ENCODE results near the gene HSPA6.
A peak's percentile ranks its signal among the peaks of the same experiment; 100 is the strongest.
"Not testable (repeated sequence)": the region's sequence is repeated elsewhere in the genome, so short reads cannot be mapped to it uniquely, and the experiment has no call there.

The HSPA6 gene

DNA sequence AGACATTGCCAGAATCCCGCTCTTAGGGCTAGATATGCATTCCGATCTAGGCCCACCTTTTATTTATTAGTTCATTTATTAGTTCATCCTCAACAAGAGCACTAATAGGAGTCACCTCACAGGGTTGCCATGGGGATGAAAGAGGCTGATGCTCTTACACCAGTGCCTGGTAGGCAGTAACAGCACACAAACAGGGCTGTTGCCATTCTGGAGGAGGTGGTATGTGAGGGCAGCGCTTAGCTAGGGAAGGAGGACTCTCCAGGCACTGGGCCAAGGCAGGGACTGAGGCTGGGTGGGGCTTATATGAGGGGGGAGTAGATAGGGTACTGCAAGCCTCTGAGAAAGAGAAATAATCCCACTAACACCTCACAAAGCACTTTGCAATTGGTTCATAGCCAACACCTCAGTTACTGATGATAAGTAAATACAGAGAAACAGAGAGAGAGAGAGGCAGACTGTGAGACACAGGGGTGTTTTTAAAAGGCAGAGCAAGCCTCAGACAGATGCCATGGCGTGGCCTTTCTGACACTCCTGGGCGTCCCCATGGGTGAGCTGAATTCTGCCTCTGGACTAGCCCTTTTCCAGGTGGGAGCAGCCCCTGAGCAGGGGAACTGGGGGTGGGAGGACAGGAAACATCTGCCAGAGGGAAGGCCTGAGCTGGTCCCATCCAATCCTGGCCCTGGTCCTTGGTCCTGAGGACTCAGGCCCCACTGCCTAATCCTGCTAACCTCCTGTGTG is 13.2 kb upstream of the HSPA6 start:
- TF ChIP-seq, protein P1, sequence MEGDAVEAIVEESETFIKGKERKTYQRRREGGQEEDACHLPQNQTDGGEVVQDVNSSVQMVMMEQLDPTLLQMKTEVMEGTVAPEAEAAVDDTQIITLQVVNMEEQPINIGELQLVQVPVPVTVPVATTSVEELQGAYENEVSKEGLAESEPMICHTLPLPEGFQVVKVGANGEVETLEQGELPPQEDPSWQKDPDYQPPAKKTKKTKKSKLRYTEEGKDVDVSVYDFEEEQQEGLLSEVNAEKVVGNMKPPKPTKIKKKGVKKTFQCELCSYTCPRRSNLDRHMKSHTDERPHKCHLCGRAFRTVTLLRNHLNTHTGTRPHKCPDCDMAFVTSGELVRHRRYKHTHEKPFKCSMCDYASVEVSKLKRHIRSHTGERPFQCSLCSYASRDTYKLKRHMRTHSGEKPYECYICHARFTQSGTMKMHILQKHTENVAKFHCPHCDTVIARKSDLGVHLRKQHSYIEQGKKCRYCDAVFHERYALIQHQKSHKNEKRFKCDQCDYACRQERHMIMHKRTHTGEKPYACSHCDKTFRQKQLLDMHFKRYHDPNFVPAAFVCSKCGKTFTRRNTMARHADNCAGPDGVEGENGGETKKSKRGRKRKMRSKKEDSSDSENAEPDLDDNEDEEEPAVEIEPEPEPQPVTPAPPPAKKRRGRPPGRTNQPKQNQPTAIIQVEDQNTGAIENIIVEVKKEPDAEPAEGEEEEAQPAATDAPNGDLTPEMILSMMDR (IDR thresholded peaks at IDR 0.05; ENCODE audit: borderline replicate concordance, extremely low read depth, low read length, poor library complexity, severe bottlenecking), result no peak
- TF ChIP-seq EZH2 (IDR thresholded peaks at IDR 0.05; ENCODE audit: borderline replicate concordance, low read depth, low read length, severe bottlenecking), result no peak
- Histone ChIP-seq H3K27ac (ENCODE audit: low read length) (no peak overlapping the region), H3K4me3 (ENCODE audit: low read depth in 1 of 2, low read length in 2 of 2) (no peak overlapping the region), H3K27me3 (ENCODE audit: insufficient read depth, low read length, poor library complexity) (no peaks in the 10 kb centered on the region), H3K4me2 (ENCODE audit: insufficient read depth, low read length) (no peak overlapping the region), H4K20me1 (ENCODE audit: insufficient read depth, low read length) (no peaks in the 10 kb centered on the region), H3K9ac (ENCODE audit: low read depth, low read length) (no peak overlapping the region), H3K9me3 (ENCODE audit: insufficient read depth, low read length, severe bottlenecking) (no peaks in the 10 kb centered on the region), H3K79me2 (ENCODE audit: insufficient read depth, low read length) (no peaks in the 10 kb centered on the region), H2AFZ (ENCODE audit: low read depth, low read length) (no peak overlapping the region), H3K4me1 (ENCODE audit: insufficient read depth, low read length) (no peaks in the 10 kb centered on the region), H3K36me3 (ENCODE audit: insufficient read depth, low read length) (no peaks in the 10 kb centered on the region)
- ATAC-seq (ENCODE audit: insufficient read depth, low read depth) (no peak), DNase-seq (no peak)

DNA sequence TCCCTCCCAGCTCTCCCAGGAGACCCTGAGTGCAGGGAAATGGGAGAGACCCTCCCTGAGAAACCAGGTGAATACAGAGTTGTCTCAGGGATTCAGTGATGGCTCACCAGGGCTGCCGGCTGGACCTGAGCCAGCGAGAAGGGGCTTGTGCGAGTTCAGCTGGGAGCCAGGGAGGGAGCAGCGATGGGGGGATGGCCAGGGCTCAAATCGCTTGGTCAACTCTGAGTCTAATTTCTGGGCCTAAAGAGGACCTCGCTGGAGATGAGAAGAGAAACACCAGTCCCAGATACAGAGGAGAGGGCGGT is 12.6 kb upstream of the HSPA6 start:
- Histone ChIP-seq H2AFZ (ENCODE audit: low read depth, low read length) (no peak overlapping the region), H3K9me3 (ENCODE audit: insufficient read depth, low read length, severe bottlenecking) (no peaks in the 10 kb centered on the region), H3K36me3 (ENCODE audit: insufficient read depth, low read length) (no peaks in the 10 kb centered on the region), H3K4me2 (ENCODE audit: insufficient read depth, low read length) (no peak overlapping the region), H4K20me1 (ENCODE audit: insufficient read depth, low read length) (no peaks in the 10 kb centered on the region), H3K4me3 (ENCODE audit: low read depth in 1 of 2, low read length in 2 of 2) (no peak overlapping the region), H3K27ac (ENCODE audit: low read length) (no peak overlapping the region), H3K4me1 (ENCODE audit: insufficient read depth, low read length) (no peaks in the 10 kb centered on the region), H3K9ac (ENCODE audit: low read depth, low read length) (no peak overlapping the region), H3K79me2 (ENCODE audit: insufficient read depth, low read length) (no peaks in the 10 kb centered on the region), H3K27me3 (ENCODE audit: insufficient read depth, low read length, poor library complexity) (no peaks in the 10 kb centered on the region)
- ATAC-seq (ENCODE audit: insufficient read depth, low read depth), result no peak
- no peak for DNase-seq
- no peak for TF ChIP-seq EZH2 (IDR thresholded peaks at IDR 0.05; ENCODE audit: borderline replicate concordance, low read depth, low read length, severe bottlenecking)
- TF ChIP-seq, protein P1 (IDR thresholded peaks at IDR 0.05; ENCODE audit: borderline replicate concordance, extremely low read depth, low read length, poor library complexity, severe bottlenecking), result no peak

DNA sequence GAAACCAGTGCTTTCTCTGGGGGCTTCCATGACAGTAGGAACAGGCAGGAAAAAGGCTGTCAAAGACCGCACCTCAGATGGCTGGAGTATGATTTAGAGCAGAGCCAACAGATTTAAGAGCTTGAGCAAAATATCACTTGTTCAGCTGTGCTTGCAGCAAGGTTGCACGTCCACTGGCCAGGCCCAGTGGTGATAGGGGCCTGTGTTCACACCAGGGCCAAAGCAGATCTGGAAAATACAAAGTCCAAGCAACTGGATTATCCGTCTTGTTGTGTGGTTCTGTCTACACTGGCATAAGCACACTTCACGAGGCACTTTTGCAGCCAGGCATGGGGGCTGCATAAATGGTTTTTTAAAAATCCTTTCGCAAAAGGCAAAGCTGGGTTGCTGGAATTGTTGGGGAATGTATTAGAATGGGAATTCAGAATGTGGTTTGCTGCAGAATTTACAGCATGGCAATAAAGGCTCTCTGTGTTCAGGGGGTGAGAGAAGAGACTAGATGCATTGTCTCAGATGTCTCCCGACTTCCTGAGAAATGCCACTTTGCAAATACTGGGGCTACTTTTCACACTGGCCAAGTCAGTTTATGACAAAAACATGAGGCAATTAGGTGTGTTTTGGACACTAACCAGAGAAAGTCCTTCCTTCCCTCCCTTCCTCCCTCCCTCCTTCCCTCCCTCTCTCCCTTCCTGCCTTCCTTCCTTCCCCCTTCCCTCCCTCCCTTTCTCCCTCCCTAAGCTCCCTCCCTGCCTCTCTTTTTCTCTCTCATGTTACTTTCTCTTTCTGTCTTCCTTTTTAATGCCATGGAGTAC is 11.5 kb upstream of the HSPA6 start:
- not testable (repeated sequence) for ATAC-seq (ENCODE audit: insufficient read depth, low read depth); H4K20me1 ChIP-seq (ENCODE audit: insufficient read depth, low read length); H2AFZ ChIP-seq (ENCODE audit: low read depth, low read length); H3K4me1 ChIP-seq (ENCODE audit: insufficient read depth, low read length); H3K4me2 ChIP-seq (ENCODE audit: insufficient read depth, low read length); H3K9me3 ChIP-seq (ENCODE audit: insufficient read depth, low read length, severe bottlenecking); H3K79me2 ChIP-seq (ENCODE audit: insufficient read depth, low read length); DNase-seq; H3K27me3 ChIP-seq (ENCODE audit: insufficient read depth, low read length, poor library complexity); H3K9ac ChIP-seq (ENCODE audit: low read depth, low read length); H3K36me3 ChIP-seq (ENCODE audit: insufficient read depth, low read length); H3K27ac ChIP-seq (ENCODE audit: low read length); H3K4me3 ChIP-seq (ENCODE audit: low read depth in 1 of 2, low read length in 2 of 2)

DNA sequence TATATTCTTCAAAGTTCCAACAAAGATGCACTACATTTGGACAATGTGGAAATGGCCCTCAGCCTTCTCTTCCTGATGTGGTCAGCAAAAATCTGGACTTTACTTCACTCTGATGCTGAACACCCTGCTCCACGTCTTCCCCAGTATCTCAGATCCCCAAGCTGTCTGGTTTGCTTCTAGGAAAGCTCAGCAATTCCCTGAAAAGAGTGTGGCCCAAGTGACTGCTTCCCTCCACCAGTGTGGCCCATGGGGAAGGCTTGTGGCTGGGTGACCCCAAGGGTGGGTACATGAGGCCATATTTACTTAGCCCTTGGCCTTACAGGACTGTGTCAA is 10.9 kb upstream of the HSPA6 start:
- not testable (repeated sequence) for H3K9ac ChIP-seq (ENCODE audit: low read depth, low read length); H3K4me2 ChIP-seq (ENCODE audit: insufficient read depth, low read length); H3K4me3 ChIP-seq (ENCODE audit: low read depth in 1 of 2, low read length in 2 of 2); DNase-seq; H2AFZ ChIP-seq (ENCODE audit: low read depth, low read length); H3K36me3 ChIP-seq (ENCODE audit: insufficient read depth, low read length); H4K20me1 ChIP-seq (ENCODE audit: insufficient read depth, low read length); H3K27ac ChIP-seq (ENCODE audit: low read length); ATAC-seq (ENCODE audit: insufficient read depth, low read depth); H3K27me3 ChIP-seq (ENCODE audit: insufficient read depth, low read length, poor library complexity); H3K79me2 ChIP-seq (ENCODE audit: insufficient read depth, low read length); H3K9me3 ChIP-seq (ENCODE audit: insufficient read depth, low read length, severe bottlenecking); H3K4me1 ChIP-seq (ENCODE audit: insufficient read depth, low read length)

DNA sequence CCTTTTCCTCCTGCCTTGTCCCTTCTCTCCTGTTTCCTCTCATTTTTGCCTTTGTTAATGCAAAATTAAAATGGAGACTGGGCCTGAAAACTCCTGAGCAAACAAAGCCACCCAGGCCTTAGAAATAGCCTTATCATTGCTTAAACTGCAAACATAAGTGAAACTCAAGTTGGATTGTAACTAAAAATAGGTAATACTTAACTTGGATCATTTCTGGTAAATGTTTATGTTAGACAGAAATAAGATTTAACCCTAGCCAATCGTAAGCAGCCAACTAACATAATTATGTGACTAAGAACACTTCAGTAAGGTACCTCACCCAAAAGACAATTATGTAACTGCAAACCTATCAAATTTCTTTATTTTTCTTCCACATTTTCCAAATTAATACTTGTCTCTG is 10.4 kb upstream of the HSPA6 start:
- H3K9me3 ChIP-seq (ENCODE audit: insufficient read depth, low read length, severe bottlenecking); H3K79me2 ChIP-seq (ENCODE audit: insufficient read depth, low read length); DNase-seq; H3K27ac ChIP-seq (ENCODE audit: low read length); ATAC-seq (ENCODE audit: insufficient read depth, low read depth); H3K27me3 ChIP-seq (ENCODE audit: insufficient read depth, low read length, poor library complexity); H3K4me2 ChIP-seq (ENCODE audit: insufficient read depth, low read length); H3K4me3 ChIP-seq (ENCODE audit: low read depth in 1 of 2, low read length in 2 of 2); H4K20me1 ChIP-seq (ENCODE audit: insufficient read depth, low read length); H3K36me3 ChIP-seq (ENCODE audit: insufficient read depth, low read length); H2AFZ ChIP-seq (ENCODE audit: low read depth, low read length); H3K9ac ChIP-seq (ENCODE audit: low read depth, low read length); H3K4me1 ChIP-seq (ENCODE audit: insufficient read depth, low read length): not testable (repeated sequence)

DNA sequence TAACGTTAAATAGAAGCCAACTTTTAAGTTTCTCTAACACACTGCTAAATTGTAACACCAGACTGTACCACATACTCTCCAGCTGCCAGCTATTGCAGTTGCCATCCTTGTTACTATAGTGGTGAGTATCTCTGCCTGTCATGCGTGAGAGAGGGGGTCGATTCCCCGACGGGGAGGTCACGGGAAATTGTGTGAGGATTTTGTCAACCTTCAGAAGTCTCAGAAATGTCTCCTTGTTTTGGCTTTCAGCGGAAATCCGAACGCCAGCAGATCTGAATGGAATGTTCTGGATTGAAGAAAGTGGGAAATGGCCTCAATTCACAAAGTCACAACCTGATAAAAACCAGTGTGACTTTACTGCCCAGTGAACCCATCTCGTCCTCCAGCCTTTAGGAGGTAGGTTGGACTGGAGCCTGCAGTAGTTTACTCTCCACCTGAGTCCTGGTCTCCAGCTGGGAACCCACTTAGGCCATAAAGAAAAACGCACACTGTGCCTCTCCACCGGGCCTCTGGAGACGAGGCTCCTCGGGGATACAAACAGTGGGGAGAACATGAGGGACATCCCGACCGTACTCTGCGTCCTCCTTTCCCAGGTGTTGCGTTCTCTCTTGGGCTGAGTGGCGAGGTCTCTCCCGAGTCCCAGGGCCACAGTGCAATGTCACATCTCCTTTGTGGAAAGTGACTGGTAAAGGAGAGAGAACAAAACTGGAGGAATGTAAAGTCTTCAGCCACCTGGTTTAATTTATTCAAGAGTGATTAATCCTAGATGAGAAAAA is 1.1 kb upstream of the HSPA6 start:
- not testable (repeated sequence) for H3K79me2 ChIP-seq (ENCODE audit: insufficient read depth, low read length); H3K27ac ChIP-seq (ENCODE audit: low read length); H3K27me3 ChIP-seq (ENCODE audit: insufficient read depth, low read length, poor library complexity); H4K20me1 ChIP-seq (ENCODE audit: insufficient read depth, low read length); H3K9ac ChIP-seq (ENCODE audit: low read depth, low read length); DNase-seq; H2AFZ ChIP-seq (ENCODE audit: low read depth, low read length); H3K36me3 ChIP-seq (ENCODE audit: insufficient read depth, low read length); H3K4me1 ChIP-seq (ENCODE audit: insufficient read depth, low read length); H3K9me3 ChIP-seq (ENCODE audit: insufficient read depth, low read length, severe bottlenecking)
- Histone ChIP-seq H3K4me2 (ENCODE audit: insufficient read depth, low read length) (peak overlapping the region; percentile 71; the same call in 1 of the 2 replicates), H3K4me3 (ENCODE audit: low read depth in 1 of 2, low read length in 2 of 2) (peak overlapping the region in 1 of 2 experiments; percentile 69; a peak in 2 of 4 replicates)
- 0 out of 3 replicates have a peak, but pooled peaks have one; percentile 9 for ATAC-seq (ENCODE audit: insufficient read depth, low read depth)

Data from DND-41 (cell line).